MCF 10A (cell line): ENCODE results near the gene PRIMPOL. TPM values are rescaled to one million over a fixed set of nuclear protein-coding genes. Genes with fewer than 3 reads are reported as not detected.
"Not testable (repeated sequence)": the region's sequence is repeated elsewhere in the genome, so short reads cannot be mapped to it uniquely, and the experiment has no call there.

Source experiments
- BruUV-seq: library from RNA; stranded (reverse); fragments of 400-500 nt; replicated peaks from 2 replicates; lab custom pipeline; 2021; lab: Mats Ljungman, UMichigan
- CTCF ChIA-PET: fragments of 300-600 bp; sonication (Branson Sonifier 250); formaldehyde crosslinking; extraction: SDS; loops from one replicate; lab custom pipeline; 2021; ENCODE audit warnings: antibody characterized with exemption, inconsistent platforms; lab: Yijun Ruan, JAX
- POLR2A ChIA-PET: fragments of 300-600, 350-650 bp; sonication (Branson Sonifier 250); formaldehyde crosslinking; extraction: SDS; loops from one replicate; lab custom pipeline; 2020; ENCODE audit warnings: antibody characterized with exemption, inconsistent platforms; lab: Yijun Ruan, JAX
- DNase-seq: peaks from one replicate; pipeline ENCODE4 v3.0.0-alpha.2; 2018; ENCODE audit not compliant: unreplicated experiment
- H3K27ac Mint-ChIP-seq: one replicate; pipeline ENCODE4 v1.8.0; 2022; ENCODE audit warnings: mild to moderate bottlenecking, low read depth, mixed read lengths; ENCODE audit not compliant: unreplicated experiment
- H3K27me3 Mint-ChIP-seq: one replicate; pipeline ENCODE4 v1.8.0; 2022; ENCODE audit warnings: mixed read lengths; ENCODE audit not compliant: insufficient read depth, unreplicated experiment
- H3K36me3 Mint-ChIP-seq: one replicate; pipeline ENCODE4 v1.8.0; 2022; ENCODE audit warnings: mild to moderate bottlenecking, moderate library complexity, mixed read lengths; ENCODE audit not compliant: insufficient read depth, unreplicated experiment
- H3K4me1 Mint-ChIP-seq: one replicate; pipeline ENCODE4 v1.8.0; 2022; ENCODE audit warnings: mixed read lengths; ENCODE audit not compliant: insufficient read depth, unreplicated experiment
- H3K4me3 Mint-ChIP-seq: one replicate; pipeline ENCODE4 v1.8.0; 2022; ENCODE audit warnings: mild to moderate bottlenecking, moderate library complexity, mixed read lengths; ENCODE audit not compliant: unreplicated experiment
- H3K9me3 Mint-ChIP-seq: one replicate; pipeline ENCODE4 v1.8.0; 2022; ENCODE audit warnings: mixed read lengths; ENCODE audit not compliant: unreplicated experiment
- intact Hi-C: fragments of 100-400 bp; cut with micrococcal nuclease; formaldehyde crosslinking; loops from 2 replicates; pipeline ENCODE4 v1.14.1; 2022
- total RNA-seq: library from RNA; stranded (reverse); gene quantifications from 2 replicates; pipeline ENCODE4 v1.2.3, GENCODE V29; 2022
- TF ChIP-seq, protein P1 (sequence below): fragments of 200-600 bp; IDR thresholded peaks from one replicate; pipeline ENCODE4 v1.8.0; 2022; ENCODE audit warnings: antibody characterized with exemption, mild to moderate bottlenecking; ENCODE audit not compliant: unreplicated experiment

PRIMPOL gene
- total RNA-seq, 1 experiment from 2014 or later, result 19.2 TPM

DNA sequence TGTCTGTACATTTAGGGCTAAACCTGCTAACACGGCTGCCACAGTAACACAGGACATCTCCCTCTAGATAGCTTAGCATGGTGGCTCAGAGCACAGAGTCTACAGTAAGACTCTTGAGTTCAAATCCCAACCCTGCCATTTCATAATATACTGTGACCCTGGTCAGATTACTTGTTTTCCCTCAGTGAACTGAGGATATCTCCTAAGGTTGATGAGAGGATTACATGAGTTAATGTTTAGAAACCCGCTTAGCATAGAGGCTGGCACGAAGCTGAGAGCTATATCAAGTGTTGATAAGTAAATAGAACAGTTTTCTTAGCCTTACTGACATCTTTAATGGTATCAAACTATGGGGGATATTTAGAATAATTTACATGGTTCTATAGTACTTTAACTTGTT lies 37.5 kb upstream of the PRIMPOL start:
- no TSS peak for BruUV-seq
- Mint-ChIP-seq H3K4me1 (no peaks in the 10 kb centered on the region), H3K9me3 (no peaks in the 10 kb centered on the region), H3K4me3 (no peak overlapping the region), H3K36me3 (no peaks in the 10 kb centered on the region), H3K27me3 (no peaks in the 10 kb centered on the region), H3K27ac (no peak overlapping the region)
- no peak for DNase-seq
- ChIA-PET POLR2A (interaction anchor here (0.7 to 1.0 kb wide), 2 partner anchors 23 to 36 kb away, joined by 3 to 5 read pairs; no protein-coding TSS in a partner anchor), CTCF (interaction anchor here (0.6 kb wide), 1 partner anchor 146 kb away, joined by 5 read pairs; no protein-coding TSS in a partner anchor)
- intact Hi-C loops, result no loop called here
- TF ChIP-seq, protein P1, sequence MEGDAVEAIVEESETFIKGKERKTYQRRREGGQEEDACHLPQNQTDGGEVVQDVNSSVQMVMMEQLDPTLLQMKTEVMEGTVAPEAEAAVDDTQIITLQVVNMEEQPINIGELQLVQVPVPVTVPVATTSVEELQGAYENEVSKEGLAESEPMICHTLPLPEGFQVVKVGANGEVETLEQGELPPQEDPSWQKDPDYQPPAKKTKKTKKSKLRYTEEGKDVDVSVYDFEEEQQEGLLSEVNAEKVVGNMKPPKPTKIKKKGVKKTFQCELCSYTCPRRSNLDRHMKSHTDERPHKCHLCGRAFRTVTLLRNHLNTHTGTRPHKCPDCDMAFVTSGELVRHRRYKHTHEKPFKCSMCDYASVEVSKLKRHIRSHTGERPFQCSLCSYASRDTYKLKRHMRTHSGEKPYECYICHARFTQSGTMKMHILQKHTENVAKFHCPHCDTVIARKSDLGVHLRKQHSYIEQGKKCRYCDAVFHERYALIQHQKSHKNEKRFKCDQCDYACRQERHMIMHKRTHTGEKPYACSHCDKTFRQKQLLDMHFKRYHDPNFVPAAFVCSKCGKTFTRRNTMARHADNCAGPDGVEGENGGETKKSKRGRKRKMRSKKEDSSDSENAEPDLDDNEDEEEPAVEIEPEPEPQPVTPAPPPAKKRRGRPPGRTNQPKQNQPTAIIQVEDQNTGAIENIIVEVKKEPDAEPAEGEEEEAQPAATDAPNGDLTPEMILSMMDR, result no peak

DNA sequence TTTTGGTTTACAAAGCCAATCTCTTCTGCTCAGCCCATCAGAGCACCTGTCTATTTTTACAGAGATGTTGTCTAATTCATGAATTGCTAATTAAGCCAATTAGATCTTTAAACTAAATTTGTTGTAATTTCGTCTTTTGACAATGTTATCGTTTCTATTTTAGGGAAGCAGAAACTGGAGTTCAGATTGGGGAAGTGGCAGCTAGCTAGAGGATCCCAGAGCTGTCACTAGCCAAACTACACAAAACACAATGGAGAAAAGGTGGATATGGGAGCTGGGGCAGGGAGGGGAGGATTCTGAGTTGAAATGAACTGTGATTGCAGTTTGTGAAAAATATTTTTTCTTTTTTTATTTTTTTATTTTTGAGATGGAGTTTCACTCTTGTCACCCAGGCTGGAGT lies 36.1 kb upstream of the PRIMPOL start:
- ChIA-PET CTCF (interaction anchor here (0.5 kb wide), 1 partner anchor 16 kb away, joined by 3 read pairs; no protein-coding TSS in a partner anchor), POLR2A (interaction anchor here (0.6 kb wide), 1 partner anchor 868 kb away, joined by 3 read pairs; no protein-coding TSS in a partner anchor)
- Mint-ChIP-seq H3K9me3 (no peaks in the 10 kb centered on the region), H3K27ac (no peak overlapping the region), H3K27me3 (no peaks in the 10 kb centered on the region), H3K36me3 (no peaks in the 10 kb centered on the region), H3K4me1 (no peaks in the 10 kb centered on the region), H3K4me3 (no peak overlapping the region)
- intact Hi-C loops, result no loop called here
- BruUV-seq, result no TSS peak
- no peak for DNase-seq
- TF ChIP-seq, protein P1, result no peak

DNA sequence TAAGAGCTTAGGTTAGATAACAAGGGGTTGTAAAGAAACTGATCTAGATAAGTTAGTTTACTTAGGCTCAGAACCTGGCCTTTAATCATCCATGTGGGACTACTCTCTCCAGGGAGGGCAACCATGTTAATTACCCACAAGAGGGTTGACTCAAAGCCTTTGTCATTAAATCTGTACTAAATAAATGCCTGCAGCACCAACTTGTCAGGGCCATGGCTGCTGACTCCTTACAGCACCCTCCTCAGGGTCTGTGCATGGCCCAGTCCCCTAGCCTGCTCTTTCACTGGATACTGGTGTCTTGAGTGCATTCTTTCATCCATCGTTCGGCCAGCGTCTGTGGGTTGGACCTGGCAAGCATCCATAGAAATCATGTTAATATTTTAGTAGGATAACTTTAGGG lies 35.0 kb upstream of the PRIMPOL start:
- H3K4me1 Mint-ChIP-seq, result no peaks in the 10 kb centered on the region
- intact Hi-C loops, result no loop called here
- ChIA-PET CTCF (no interaction called here), POLR2A (no interaction called here)
- no peak overlapping the region for H3K27ac Mint-ChIP-seq
- no peak overlapping the region for H3K4me3 Mint-ChIP-seq
- no peak for DNase-seq
- H3K36me3 Mint-ChIP-seq, result no peaks in the 10 kb centered on the region
- BruUV-seq, result no TSS peak
- H3K9me3 Mint-ChIP-seq, result no peaks in the 10 kb centered on the region
- no peaks in the 10 kb centered on the region for H3K27me3 Mint-ChIP-seq
- TF ChIP-seq, protein P1, result no peak

DNA sequence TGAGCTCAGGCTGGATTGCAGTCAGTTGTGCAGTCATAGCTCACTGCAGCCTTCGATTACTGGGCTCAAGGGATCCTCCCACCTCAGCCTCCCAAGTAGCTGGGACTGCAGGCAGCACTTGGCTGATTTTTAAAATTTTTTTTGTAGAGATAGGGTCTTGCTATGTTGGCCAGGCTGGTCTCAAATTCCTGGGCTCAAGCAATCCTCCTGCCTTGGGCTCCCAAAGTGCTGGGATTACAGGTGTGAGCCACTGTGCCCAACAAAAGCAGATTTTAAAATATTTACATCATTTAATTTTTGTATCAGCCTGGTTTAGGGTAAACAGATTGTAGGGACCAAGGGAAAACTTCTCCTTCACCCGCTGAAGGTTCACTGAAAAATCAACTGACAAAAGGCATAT lies 33.4 kb upstream of the PRIMPOL start:
- H3K9me3 Mint-ChIP-seq, H3K27ac Mint-ChIP-seq, H3K4me1 Mint-ChIP-seq, H3K36me3 Mint-ChIP-seq, POLR2A ChIA-PET, H3K27me3 Mint-ChIP-seq, H3K4me3 Mint-ChIP-seq, CTCF ChIA-PET, DNase-seq, intact Hi-C loops, BruUV-seq: not testable (repeated sequence)
